Measurements from ENCODE around the gene ZNF281.

- TF ChIP-seq CTCF (IDR thresholded peaks at IDR 0.05): no peak
- no peak for TF ChIP-seq POLR2A (IDR thresholded peaks at IDR 0.05; ENCODE audit: low read depth)
Observed at GRCh38 chr1:200372095-200372884, 37.5 kb downstream of the ZNF281 start.

All from esophagus muscularis mucosa (tissue), 3 donors.